Suprapubic skin (tissue), 4 donors: ENCODE data around the gene AGER.
"Not testable (repeated sequence)": the region's sequence is repeated elsewhere in the genome, so short reads cannot be mapped to it uniquely, and the experiment has no call there.

Source experiments
- CTCF ChIP-seq, 2 donors: fragments of 200-600 bp in 1 of 2; fragments of 450-650 bp in 1 of 2; sonication (generic) in 1 of 2; IDR thresholded peaks; one replicate each; pipeline ENCODE4 v1.5.1; 2016 to 2019; ENCODE audit warnings: antibody characterized with exemption in 2 of 2, mild to moderate bottlenecking in 1 of 2, moderate library complexity in 1 of 2
- EP300 ChIP-seq: sonication (generic); formaldehyde crosslinking; IDR thresholded peaks from one replicate; pipeline ENCODE4 v1.6.1; 2017; ENCODE audit warnings: antibody characterized with exemption
- POLR2A ChIP-seq, 2 donors: fragments of 450-650 bp; IDR thresholded peaks; one replicate each; pipeline ENCODE4 v1.6.1; 2017; ENCODE audit warnings: antibody characterized with exemption in 2 of 2, mild to moderate bottlenecking in 2 of 2, moderate library complexity in 2 of 2
- POLR2AphosphoS5 ChIP-seq, 3 donors: sonication (generic); formaldehyde crosslinking; IDR thresholded peaks; one replicate each; pipeline ENCODE4 v1.6.1; 2017; ENCODE audit warnings: antibody characterized with exemption in 3 of 3

GRCh38 chr6:32211432-32211831 is 27.4 kb upstream of the AGER start:
- TF ChIP-seq CTCF (IDR thresholded peaks at IDR 0.05); EP300; POLR2A (IDR thresholded peaks at IDR 0.05); POLR2AphosphoS5 (IDR thresholded peaks at IDR 0.05): not testable (repeated sequence)
